Activated naive CD4-positive, alpha-beta T cell treated with anti-CD3 and anti-CD28 coated beads for 36 hours (primary cell): ENCODE results near the gene SMAD6. TPM values are rescaled to one million over a fixed set of nuclear protein-coding genes. Genes with fewer than 3 reads are reported as not detected.

ENCODE experiments used
- CTCF ChIA-PET: fragments of 350-600 bp; sonication (Branson Sonifier 250); formaldehyde crosslinking; loops from one replicate; lab custom pipeline; 2021; ENCODE audit warnings: antibody characterized with exemption; lab: Charles Lee
- DNase-seq: peaks from one replicate; pipeline ENCODE4 v3.0.0-alpha.2; 2020
- H3K27ac Mint-ChIP-seq: one replicate; pipeline ENCODE4 v1.8.0; 2021; ENCODE audit warnings: mild to moderate bottlenecking, mixed read lengths
- H3K27me3 Mint-ChIP-seq: one replicate; pipeline ENCODE4 v1.8.0; 2021; ENCODE audit warnings: low read depth, mixed read lengths
- H3K36me3 Mint-ChIP-seq: one replicate; pipeline ENCODE4 v1.8.0; 2021; ENCODE audit warnings: low read depth, mixed read lengths
- H3K4me1 Mint-ChIP-seq: one replicate; pipeline ENCODE4 v1.8.0; 2021; ENCODE audit warnings: low read depth, mixed read lengths
- H3K4me3 Mint-ChIP-seq: one replicate; pipeline ENCODE4 v1.8.0; 2021; ENCODE audit warnings: mild to moderate bottlenecking, moderate library complexity, mixed read lengths
- H3K9me3 Mint-ChIP-seq: one replicate; pipeline ENCODE4 v1.8.0; 2021; ENCODE audit warnings: mixed read lengths
- intact Hi-C: fragments of 100-400 bp; cut with micrococcal nuclease; formaldehyde crosslinking; loops from one replicate; pipeline ENCODE4 v1.15.1; 2023
- total RNA-seq, 2 experiments: library from RNA; stranded (reverse); gene quantifications; one replicate each; pipeline ENCODE4 v1.2.3, GENCODE V29; 2021

The SMAD6 gene
- total RNA-seq, 2 experiments from 2014 or later, result 0.05 TPM; not detected in 1

DNA sequence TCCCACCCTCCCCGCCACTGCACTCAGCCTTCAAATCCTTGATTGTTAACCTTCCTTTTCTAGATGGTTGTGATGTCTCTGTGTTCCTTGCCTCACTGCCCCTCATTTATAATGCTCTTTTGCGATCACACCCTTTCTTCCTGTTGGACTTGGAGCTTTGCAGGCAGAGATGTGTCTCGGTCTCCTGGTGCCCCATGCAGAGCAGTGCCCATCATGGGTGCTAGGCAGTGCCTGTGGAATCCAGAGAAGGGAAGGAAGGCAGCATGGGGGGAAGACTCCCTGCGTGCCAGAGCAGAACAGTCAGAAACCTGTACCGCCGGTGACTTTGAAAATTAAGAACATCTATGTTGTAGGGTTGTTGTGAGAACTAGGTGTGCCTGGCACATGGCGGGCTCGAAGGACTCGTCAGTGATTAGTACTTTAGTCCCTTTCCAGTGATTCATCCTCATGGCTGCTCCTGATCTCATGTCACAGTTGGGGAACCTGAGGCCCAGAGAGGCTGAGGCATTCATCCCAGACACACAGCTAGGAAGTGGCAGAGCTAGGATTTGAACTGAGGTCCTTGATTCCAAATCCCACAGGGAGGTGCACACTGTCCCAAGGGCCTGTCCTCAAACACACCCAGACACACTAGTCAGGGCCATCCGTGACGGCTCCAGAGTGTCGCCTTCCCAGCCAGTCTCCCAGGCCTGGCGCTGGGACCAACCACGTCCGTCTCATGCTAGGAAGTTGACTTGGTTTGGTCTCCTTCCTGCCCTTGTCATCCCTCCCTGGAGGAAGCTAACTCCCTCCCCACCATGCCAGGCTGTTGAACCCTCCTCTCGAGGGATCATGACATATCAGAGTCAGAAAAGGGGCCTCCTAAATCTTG is 58.3 kb downstream of the SMAD6 start:
- Mint-ChIP-seq H3K27ac (no peak overlapping the region), H3K36me3 (no peaks in the 10 kb centered on the region), H3K27me3 (peaks cover 12% of the 10 kb centered on the region), H3K4me3 (no peak overlapping the region), H3K4me1 (no peaks in the 10 kb centered on the region), H3K9me3 (peaks cover under 1% of the 10 kb centered on the region)
- CTCF ChIA-PET, result interaction anchor here (1.0 kb wide), 1 partner anchor 141 kb away, joined by 3 read pairs; no protein-coding TSS in a partner anchor
- intact Hi-C loops, result no loop called here
- no peak for DNase-seq

DNA sequence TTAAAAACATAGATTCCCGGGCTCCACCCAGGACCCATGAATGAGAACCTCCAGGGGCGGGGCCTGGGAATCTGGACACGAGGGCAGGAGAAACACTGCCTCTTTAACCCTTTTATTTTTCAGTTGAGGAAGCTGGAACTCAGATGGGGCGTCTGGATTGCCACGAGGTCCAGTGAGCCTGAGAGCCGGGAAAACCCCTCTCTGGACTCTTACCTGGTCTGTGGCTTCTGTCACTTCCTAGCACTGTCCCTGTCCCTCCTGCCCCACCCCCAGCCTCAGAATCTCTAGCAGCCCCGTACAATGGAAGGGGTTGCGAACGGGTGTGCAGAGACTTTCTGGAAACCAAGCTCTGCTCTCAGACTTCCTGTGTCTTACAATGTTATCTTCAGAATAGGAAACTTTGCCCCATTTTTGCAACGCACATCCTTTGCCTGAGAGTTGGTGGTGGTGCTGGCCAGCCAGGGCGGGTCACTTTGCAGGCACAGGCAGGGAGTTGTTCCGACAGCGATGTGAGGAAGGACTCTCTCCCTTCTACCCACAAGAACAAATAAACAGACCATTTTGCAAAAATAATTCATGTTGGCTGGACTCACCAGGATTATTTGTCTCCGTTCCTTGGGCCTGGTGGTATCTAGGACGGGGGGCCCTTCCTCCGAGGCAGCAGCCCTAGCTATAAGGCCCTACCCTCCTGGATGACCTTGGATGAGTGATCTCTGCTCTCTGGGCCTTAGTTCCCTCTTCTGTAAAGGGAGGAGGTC is 59.1 kb downstream of the SMAD6 start:
- no peak for DNase-seq
- Mint-ChIP-seq H3K27me3 (peaks cover 16% of the 10 kb centered on the region), H3K4me1 (no peaks in the 10 kb centered on the region), H3K36me3 (no peaks in the 10 kb centered on the region), H3K9me3 (no peaks in the 10 kb centered on the region), H3K27ac (no peak overlapping the region), H3K4me3 (no peak overlapping the region)
- CTCF ChIA-PET, result interaction anchor here (1.0 kb wide), 1 partner anchor 142 kb away, joined by 3 read pairs; no protein-coding TSS in a partner anchor
- intact Hi-C loops, result no loop called here

DNA sequence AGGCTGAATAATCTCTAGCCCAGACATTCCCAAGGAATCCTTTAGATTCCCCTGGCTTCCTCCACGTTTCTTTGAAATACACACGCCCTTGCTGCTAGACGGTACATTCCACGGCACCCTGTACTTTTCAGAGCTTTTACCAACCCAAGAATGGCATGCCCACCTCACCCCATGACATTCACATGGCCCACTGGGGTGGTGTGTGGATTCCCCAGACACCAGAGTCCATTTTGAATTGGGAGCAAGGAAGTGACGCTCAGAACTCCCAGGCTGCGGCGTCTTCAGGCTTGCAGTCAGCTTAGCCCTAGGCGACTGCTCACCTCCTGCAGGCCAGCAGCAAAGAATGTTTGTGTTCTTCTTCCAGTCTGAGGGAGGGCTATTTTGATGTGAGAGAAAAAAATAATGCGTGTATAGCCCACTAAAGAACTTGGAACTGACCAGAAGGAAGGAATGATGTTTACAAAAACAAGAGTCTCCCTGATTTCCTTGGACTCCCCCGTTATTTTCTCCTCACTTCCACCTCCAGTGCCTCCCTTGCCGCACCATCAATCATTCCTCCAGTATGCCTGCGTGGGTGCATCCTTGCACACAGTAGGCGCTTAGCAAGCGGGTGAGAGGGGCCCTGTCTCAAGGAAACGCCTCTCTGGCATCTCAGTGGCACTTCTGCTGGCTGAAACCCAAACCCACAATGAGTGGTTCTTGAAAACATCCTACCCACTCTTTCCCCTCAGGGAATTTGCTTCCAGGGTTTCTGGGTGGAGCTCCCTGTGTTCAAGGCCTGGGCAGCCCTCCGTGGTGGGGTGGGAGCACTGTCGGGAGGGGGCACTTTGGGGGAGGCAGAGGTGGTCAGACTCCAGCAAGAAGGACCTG is 59.9 kb downstream of the SMAD6 start:
- Mint-ChIP-seq H3K9me3 (no peaks in the 10 kb centered on the region), H3K4me1 (no peaks in the 10 kb centered on the region), H3K4me3 (no peak overlapping the region), H3K27me3 (peaks cover 16% of the 10 kb centered on the region), H3K36me3 (no peaks in the 10 kb centered on the region), H3K27ac (no peak overlapping the region)
- intact Hi-C loops, result no loop called here
- CTCF ChIA-PET, result interaction anchor here (1.0 kb wide), 1 partner anchor 143 kb away, joined by 3 read pairs; no protein-coding TSS in a partner anchor
- DNase-seq, result no peak

GRCh38 chr15:66763186-66764071 is 61.4 kb downstream of the SMAD6 start:
- Mint-ChIP-seq H3K27ac (no peak overlapping the region), H3K36me3 (no peaks in the 10 kb centered on the region), H3K4me3 (no peak overlapping the region), H3K4me1 (no peaks in the 10 kb centered on the region), H3K9me3 (no peaks in the 10 kb centered on the region), H3K27me3 (peaks cover 16% of the 10 kb centered on the region)
- intact Hi-C loops, result no loop called here
- CTCF ChIA-PET, result no interaction called here
- no peak for DNase-seq

DNA sequence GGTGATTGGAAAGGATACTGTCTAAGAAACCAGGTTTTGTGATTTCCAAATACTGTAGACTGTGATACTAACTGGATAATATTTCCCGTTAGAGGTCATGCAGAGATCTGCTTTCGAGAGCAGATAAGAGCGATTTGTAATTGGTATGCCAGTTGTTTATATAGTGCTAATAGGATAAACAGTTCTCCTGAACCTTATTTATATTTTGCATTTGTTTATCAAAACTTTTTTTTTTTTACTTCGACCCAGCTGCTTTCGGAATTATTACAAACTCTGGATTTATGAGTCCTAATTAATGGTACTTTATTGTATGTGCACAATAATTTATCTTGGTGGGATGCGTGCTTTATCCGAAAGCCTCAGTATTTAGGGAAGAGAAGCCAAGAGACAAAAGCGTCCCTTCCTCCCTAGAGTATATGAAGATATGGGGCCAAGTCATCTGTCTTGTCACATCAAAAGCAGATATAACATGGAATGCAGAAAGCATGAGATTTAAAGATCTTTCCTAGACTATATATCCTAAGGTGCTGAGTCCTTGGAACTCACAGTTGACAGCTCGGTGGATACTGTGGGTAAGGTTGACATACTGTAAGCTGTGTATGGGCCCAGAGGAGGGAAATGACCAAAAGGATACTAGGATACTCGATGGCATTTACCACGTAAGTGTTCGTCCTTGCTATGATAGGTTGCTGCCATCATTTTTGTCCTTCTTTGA is 62.2 kb downstream of the SMAD6 start:
- no peaks in the 10 kb centered on the region for H3K36me3 Mint-ChIP-seq
- H3K9me3 Mint-ChIP-seq, result no peaks in the 10 kb centered on the region
- H3K4me3 Mint-ChIP-seq, result no peak overlapping the region
- no peak for DNase-seq
- CTCF ChIA-PET, result no interaction called here
- H3K4me1 Mint-ChIP-seq, result no peaks in the 10 kb centered on the region
- no peak overlapping the region for H3K27ac Mint-ChIP-seq
- peaks cover 16% of the 10 kb centered on the region for H3K27me3 Mint-ChIP-seq
- intact Hi-C loops, result no loop called here

DNA sequence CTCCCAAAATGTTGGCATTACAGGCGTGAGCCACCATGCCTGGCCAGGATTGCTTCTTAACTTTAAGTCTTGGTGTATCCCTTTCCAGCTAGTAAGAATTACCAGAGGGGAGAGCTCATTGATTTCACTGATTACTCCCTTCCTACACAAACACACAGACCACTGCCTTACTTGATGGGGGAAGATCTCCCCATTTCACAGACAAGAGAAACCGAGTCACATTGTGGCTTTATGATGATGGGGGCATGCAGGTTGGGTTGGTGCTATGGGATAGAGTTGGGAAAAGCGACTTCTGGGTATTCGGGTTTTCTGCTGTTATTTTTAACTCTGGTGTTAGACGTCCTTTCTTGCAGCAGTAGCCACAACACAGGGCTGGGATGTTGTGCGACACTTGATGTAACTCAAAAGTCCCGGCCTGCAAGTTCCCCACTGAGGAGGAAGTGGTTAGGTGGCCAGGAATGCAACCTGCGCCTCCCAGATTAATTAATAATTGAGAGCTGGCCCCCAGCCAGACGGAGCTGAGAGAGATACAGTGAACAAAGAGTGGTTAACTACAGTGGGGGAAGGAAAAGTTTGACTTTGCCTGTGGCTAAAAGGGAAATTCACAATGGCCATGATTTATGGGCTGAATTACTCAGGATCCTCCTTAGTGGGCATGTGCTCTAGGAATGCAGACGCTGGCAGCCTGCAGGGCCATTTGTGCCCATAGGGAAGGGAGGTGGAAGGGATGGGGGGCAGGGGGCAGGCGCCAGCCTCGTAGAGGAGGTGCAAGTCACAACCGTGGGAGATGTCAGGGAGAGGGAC is 63.6 kb downstream of the SMAD6 start:
- intact Hi-C loops, result no loop called here
- Mint-ChIP-seq H3K36me3 (no peaks in the 10 kb centered on the region), H3K9me3 (no peaks in the 10 kb centered on the region), H3K4me3 (no peak overlapping the region), H3K4me1 (no peaks in the 10 kb centered on the region), H3K27ac (no peak overlapping the region), H3K27me3 (peaks cover 16% of the 10 kb centered on the region)
- DNase-seq, result no peak
- CTCF ChIA-PET, result interaction anchor here (1.6 kb wide), 1 partner anchor 147 kb away, joined by 3 read pairs; no protein-coding TSS in a partner anchor

GRCh38 chr15:66766282-66767230 is 64.5 kb downstream of the SMAD6 start:
- Mint-ChIP-seq H3K4me1 (no peaks in the 10 kb centered on the region), H3K9me3 (no peaks in the 10 kb centered on the region), H3K4me3 (no peak overlapping the region), H3K36me3 (no peaks in the 10 kb centered on the region), H3K27me3 (peaks cover 12% of the 10 kb centered on the region), H3K27ac (no peak overlapping the region)
- no peak for DNase-seq
- CTCF ChIA-PET, result interaction anchor here (0.6 to 1.6 kb wide), 2 partner anchors 70 to 148 kb away, joined by 3 read pairs; no protein-coding TSS in a partner anchor
- intact Hi-C loops, result no loop called here

DNA sequence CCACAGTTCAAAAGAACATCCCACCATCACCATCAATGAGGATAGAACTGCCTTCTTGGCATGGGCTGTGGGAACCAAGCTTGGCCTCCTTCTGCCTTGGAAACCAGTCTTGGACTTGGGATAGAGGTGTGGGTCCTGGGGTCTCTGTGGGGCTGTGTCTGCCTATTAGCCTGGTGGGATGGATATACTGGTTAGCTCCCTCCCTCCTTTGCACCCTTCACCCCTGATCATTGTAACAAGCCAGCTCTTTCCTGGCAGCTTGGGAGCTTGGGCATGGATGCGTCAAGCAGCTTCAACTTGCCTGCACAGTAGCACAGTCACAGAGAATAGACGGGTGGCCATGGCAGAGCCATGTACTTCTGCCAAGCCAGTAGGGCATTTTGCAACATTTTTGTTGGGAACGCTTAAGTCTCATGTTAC is 65.2 kb downstream of the SMAD6 start:
- DNase-seq, result no peak
- Mint-ChIP-seq H3K36me3 (no peaks in the 10 kb centered on the region), H3K4me1 (no peaks in the 10 kb centered on the region), H3K4me3 (no peak overlapping the region), H3K9me3 (no peaks in the 10 kb centered on the region), H3K27me3 (peaks cover 6% of the 10 kb centered on the region), H3K27ac (no peak overlapping the region)
- intact Hi-C loops, result no loop called here
- CTCF ChIA-PET, result interaction anchor here (0.6 kb wide), 1 partner anchor 69 kb away, joined by 3 read pairs; no protein-coding TSS in a partner anchor

DNA sequence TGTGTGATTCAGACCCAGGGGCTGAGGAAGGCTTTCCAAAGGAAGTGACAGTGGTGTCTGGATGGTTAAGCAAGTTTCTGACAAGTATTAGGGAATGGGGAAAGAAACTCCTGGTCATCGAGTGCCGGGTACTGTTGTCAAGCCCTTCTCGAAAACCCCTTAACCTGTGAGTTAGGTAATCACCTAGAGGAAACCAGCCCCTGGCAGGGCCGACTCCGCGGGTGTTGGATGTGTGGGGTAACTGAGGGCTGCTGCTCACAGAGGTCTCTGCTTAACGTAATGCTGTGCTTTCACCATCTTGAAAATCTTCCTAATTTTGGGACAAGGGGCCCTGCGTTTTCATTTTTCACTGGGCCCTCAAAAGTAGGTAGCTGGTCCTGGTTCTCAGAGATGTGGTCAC is 67.0 kb downstream of the SMAD6 start:
- peaks cover 6% of the 10 kb centered on the region for H3K27me3 Mint-ChIP-seq
- no peaks in the 10 kb centered on the region for H3K36me3 Mint-ChIP-seq
- H3K27ac Mint-ChIP-seq, result no peak overlapping the region
- CTCF ChIA-PET, result interaction anchor here (0.6 kb wide), 1 partner anchor 1968 kb away, joined by 4 read pairs; no protein-coding TSS in a partner anchor
- no peak for DNase-seq
- H3K4me1 Mint-ChIP-seq, result no peaks in the 10 kb centered on the region
- intact Hi-C loops, result no loop called here
- no peaks in the 10 kb centered on the region for H3K9me3 Mint-ChIP-seq
- H3K4me3 Mint-ChIP-seq, result no peak overlapping the region
